NCI-H128 (cell line): Measurements from ENCODE around the gene SHKBP1.

ENCODE experiments used
- DNase-seq: peaks from one replicate; lab custom pipeline; 2025; ENCODE audit not compliant: unreplicated experiment; lab: John Stamatoyannopoulos, UW

SHKBP1 gene

GRCh38 chr19:40600570-40601133 is 24.0 kb downstream of the SHKBP1 start:
- no peak for DNase-seq

GRCh38 chr19:40601134-40601974 is 24.7 kb downstream of the SHKBP1 start, which contains the start of gene LTBP4:
Gene LTBP4 (plus strand): TSS chr19:40601369. CDS start chr19:40601388, 19 bp downstream.
- DNase-seq, result no peak

GRCh38 chr19:40603071-40603388 is 26.4 kb downstream of the SHKBP1 start:
- DNase-seq, result no peak

- DNase-seq, result peak; percentile 74
These were observed 26.9 kb downstream of the SHKBP1 start for GRCh38 chr19:40603389-40604170.

- DNase-seq, result no peak
These were observed 27.5 kb downstream of the SHKBP1 start for GRCh38 chr19:40604171-40604646.

GRCh38 chr19:40604647-40605215 is 28.1 kb downstream of the SHKBP1 start:
- DNase-seq, result no peak

- no peak for DNase-seq
These were observed 28.7 kb downstream of the SHKBP1 start for GRCh38 chr19:40605216-40605971.

GRCh38 chr19:40607311-40608239 is 30.9 kb downstream of the SHKBP1 start:
- DNase-seq, result no peak

GRCh38 chr19:40608240-40608621 is 31.6 kb downstream of the SHKBP1 start:
- DNase-seq, result no peak

GRCh38 chr19:40608957-40609356 is 32.3 kb downstream of the SHKBP1 start:
- no peak for DNase-seq

- no peak for DNase-seq
These were observed 33.1 kb downstream of the SHKBP1 start for GRCh38 chr19:40609561-40610395.

GRCh38 chr19:40610396-40611064 is 33.9 kb downstream of the SHKBP1 start:
- no peak for DNase-seq

- no peak for DNase-seq
These were observed 34.4 kb downstream of the SHKBP1 start for GRCh38 chr19:40611096-40611495.

GRCh38 chr19:40611900-40612698 is 35.4 kb downstream of the SHKBP1 start:
- DNase-seq, result no peak

GRCh38 chr19:40612831-40613689 is 36.4 kb downstream of the SHKBP1 start:
- no peak for DNase-seq
